Muscle of leg (tissue), 16 donors: ENCODE measurements around the gene PAK5. TPM values are rescaled to one million over a fixed set of nuclear protein-coding genes. Genes with fewer than 3 reads are reported as not detected.

Source experiments
- DNase-seq: peaks from one replicate; pipeline ENCODE4 v3.0.0; 2013
- H3K27ac ChIP-seq: one replicate; pipeline ENCODE4 v1.5.1; 2013; ENCODE audit warnings: mild to moderate bottlenecking, low read length, control low read depth
- H3K27me3 ChIP-seq: one replicate; pipeline ENCODE4 v1.6.1; 2013; ENCODE audit warnings: low read length; ENCODE audit not compliant: control insufficient read depth, insufficient read depth
- H3K36me3 ChIP-seq: one replicate; pipeline ENCODE4 v1.6.1; 2013; ENCODE audit warnings: low read length; ENCODE audit not compliant: control insufficient read depth, insufficient read depth
- H3K4me1 ChIP-seq: one replicate; pipeline ENCODE4 v1.6.1; 2013; ENCODE audit warnings: low read length; ENCODE audit not compliant: control insufficient read depth, insufficient read depth
- H3K4me3 ChIP-seq: one replicate; pipeline ENCODE4 v1.5.1; 2013; ENCODE audit warnings: low read length, control low read depth
- H3K9me3 ChIP-seq: replicated peaks from 2 replicates; pipeline ENCODE4 v1.6.1; 2013; ENCODE audit warnings: low read depth, low read length; ENCODE audit not compliant: control insufficient read depth
- WGBS: methylation state at CpG from one replicate; pipeline ENCODE4 v1.1.5; 2013; ENCODE audit warnings: missing lambda C conversion rate; ENCODE audit not compliant: insufficient coverage; 5-methylcytosine and 5-hydroxymethylcytosine counted together
- long read RNA-seq, 11 donors: transcript quantifications; one replicate each; lab custom pipeline, GENCODE V29; 2026
- polyA plus RNA-seq, 8 donors: library from polyadenylated mRNA; unstranded; fragments of 120-200 nt; gene quantifications; one replicate each; pipeline versions ENCODE4 v1.2.1 to v1.2.3, GENCODE V29; 2013; ENCODE audit warnings: inconsistent platforms in 1 of 8, low replicate concordance in 1 of 8; ENCODE audit not compliant: insufficient read length in 8 of 8, insufficient read depth in 1 of 8
- total RNA-seq: library from RNA; stranded (reverse); fragments of 120-200 nt; gene quantifications from one replicate; pipeline ENCODE4 v1.2.4, GENCODE V29; 2013

The PAK5 gene
- 0.04 TPM for total RNA-seq
- polyA plus RNA-seq: under 1 TPM; 0.07 to 0.24 (median 0.14) TPM
- long read RNA-seq, donor 1: 0 reads
- long read RNA-seq, donor 2: 0 reads
- long read RNA-seq, donor 3: 0 reads
- long read RNA-seq, donor 4: 0 reads
- long read RNA-seq, donor 5: 0 reads
- long read RNA-seq, donor 6: 0 reads
- long read RNA-seq, donor 7, full-length matches to known transcripts: 1 of 1 reads
- long read RNA-seq, donor 7, partial matches to known transcripts: 0 of 1 reads
- long read RNA-seq, donor 7, other reads (novel, unspliced or antisense): 0 of 1 reads
- long read RNA-seq, donor 8: 0 reads
- long read RNA-seq, donor 9: 0 reads
- long read RNA-seq, donor 10: 0 reads
- long read RNA-seq, donor 11: 0 reads

DNA sequence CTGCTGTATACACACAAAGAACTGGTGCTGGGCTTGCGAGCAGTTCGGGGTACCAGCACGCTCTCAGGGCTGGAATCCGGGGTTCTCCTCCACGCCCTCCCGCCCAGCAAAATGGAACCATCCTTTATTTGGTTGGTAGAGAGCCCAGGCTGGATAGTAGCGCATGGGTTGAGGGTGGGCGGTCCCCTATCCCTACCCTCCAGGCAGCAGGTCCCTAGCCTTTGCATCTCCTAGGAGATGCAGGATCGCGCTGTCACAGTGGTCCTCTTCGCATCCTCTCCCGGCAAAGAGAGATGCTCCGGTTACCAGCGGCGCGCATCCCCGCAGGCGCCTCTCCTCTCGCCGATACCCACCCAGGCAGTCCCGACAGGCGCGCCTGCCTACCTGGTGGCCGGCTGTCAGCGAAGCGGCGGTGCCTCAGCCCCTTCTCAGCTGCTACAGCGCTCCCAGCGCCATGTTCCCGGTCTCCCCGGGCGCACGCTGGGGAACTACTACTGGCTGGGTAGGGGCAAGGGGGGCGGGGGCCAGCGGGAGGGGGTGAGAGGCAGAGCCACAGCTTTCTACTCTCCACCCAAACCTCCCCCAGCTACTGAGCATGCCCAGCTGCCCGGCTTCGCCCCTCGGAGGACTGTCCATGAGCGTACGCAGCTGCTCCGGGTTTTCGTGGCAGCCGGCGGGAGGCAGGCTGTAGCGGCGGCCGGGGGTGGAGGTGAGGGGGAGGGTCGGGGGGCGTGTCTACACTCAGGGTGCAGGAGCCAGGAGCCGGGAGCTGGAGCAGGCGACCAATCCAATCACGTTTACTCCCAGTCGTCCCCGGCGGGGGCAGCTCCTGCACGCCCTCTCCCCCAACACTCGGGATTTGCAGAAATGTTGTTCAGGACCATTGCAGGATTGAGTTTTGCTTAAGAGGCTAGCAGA lies at the start of gene PAK5:
Gene PAK5 (minus strand): TSS at position 699 of the 918 bp plus-strand sequence. CDS start 194,748 bp downstream, outside the sequence.
- DNase-seq: peak; percentile 68
- H3K36me3 ChIP-seq: no peaks in the 10 kb centered on the region
- peak within 1 kb of the TSS; percentile 24 for H3K4me3 ChIP-seq
- H3K27me3 ChIP-seq: peaks cover 14% of the 10 kb centered on the region
- H3K27ac ChIP-seq: no peak within 1 kb of the TSS
- no peaks in the 10 kb centered on the region for H3K9me3 ChIP-seq
- WGBS: 1% methylated on average over 12 of the region's 57 CpGs
- peaks cover 7% of the 10 kb centered on the region for H3K4me1 ChIP-seq

DNA sequence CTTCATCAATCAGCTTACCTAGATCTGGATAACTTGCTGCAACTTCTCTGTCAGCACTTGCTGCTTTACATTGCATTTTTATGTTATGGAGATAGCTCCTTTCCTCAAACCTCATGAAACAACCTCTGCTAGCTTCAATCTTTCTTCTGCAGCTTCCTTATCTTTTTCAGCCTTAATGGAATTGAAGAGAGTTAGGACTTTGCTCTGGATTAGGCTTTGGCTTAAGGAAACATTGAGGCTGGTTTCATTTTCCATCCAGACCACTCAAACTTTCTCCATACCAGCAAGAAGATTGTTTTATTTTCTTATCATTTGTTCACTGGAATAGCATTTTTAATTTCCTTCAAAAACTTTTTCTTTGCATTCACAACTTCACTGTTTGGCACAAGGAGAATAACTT lies 48.8 kb upstream of the PAK5 start:
- no peak overlapping the region for H3K4me3 ChIP-seq
- H3K36me3 ChIP-seq: no peaks in the 10 kb centered on the region
- H3K27ac ChIP-seq: no peak overlapping the region
- no peaks in the 10 kb centered on the region for H3K4me1 ChIP-seq
- no peaks in the 10 kb centered on the region for H3K9me3 ChIP-seq
- H3K27me3 ChIP-seq: no peaks in the 10 kb centered on the region
- DNase-seq: no peak

DNA sequence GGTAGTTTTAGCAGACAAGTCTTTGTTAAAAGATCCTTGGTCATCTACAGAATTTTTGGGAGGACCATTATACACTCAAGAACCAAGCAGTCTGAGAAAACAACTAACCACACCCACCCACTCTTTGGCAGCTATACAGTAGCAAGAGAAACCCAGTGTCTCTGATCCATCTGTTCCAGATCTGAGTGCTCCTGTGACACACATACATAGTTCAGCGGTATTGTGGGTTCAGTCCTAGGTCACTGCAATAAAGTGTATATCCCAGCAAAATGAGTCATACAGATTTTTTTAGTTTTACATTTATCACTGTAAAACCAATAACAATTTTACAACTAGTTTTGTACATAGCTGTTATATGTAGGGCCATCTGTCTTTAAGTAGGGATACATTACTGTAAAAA lies 47.4 kb upstream of the PAK5 start:
- H3K27me3 ChIP-seq: no peaks in the 10 kb centered on the region
- H3K27ac ChIP-seq: no peak overlapping the region
- DNase-seq: no peak
- H3K4me1 ChIP-seq: no peaks in the 10 kb centered on the region
- WGBS: no CpG with 5 or more reads among the region's 1 CpG
- H3K9me3 ChIP-seq: no peaks in the 10 kb centered on the region
- no peak overlapping the region for H3K4me3 ChIP-seq
- no peaks in the 10 kb centered on the region for H3K36me3 ChIP-seq

DNA sequence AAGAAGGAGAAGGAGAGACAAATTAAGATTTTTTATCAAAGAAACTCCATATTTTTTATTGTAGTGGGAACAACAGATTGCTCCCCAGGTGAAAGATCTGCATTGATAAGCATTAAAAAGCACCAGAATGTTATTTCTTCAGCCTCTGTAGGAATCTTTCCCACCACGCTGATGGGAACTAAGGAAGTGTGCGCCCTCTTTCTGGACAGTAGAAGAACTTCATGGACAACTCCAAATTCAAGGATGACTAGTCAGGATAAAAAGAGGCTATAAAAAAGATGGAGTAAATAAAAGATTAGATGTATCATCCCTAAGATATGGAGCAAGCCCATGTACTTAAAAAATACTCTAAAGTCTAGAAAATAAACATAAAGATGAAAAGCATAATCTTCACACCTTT lies 45.8 kb upstream of the PAK5 start:
- no peak for DNase-seq
- H3K27ac ChIP-seq: no peak overlapping the region
- H3K9me3 ChIP-seq: no peaks in the 10 kb centered on the region
- no peaks in the 10 kb centered on the region for H3K4me1 ChIP-seq
- no peak overlapping the region for H3K4me3 ChIP-seq
- H3K27me3 ChIP-seq: no peaks in the 10 kb centered on the region
- no CpG with 5 or more reads among the region's 2 CpGs for WGBS
- no peaks in the 10 kb centered on the region for H3K36me3 ChIP-seq

DNA sequence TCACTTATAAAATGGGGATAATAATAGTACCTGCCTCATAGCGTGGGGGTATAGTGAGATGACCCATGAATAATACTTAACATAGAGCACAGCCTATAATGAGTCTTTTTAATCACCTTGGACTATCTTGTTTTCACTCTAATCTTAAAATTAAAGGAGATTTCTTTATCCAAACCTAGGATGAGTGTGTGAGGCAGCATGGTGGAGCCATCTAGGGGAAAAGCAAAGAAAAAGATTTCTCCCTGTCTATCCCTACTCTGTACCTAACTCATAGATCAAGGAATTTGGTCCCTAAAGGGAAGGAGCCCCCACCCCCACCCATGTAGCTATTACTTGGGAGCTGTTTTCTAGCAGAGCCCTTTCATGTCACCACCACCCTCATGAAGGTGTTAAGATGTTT lies 45.2 kb upstream of the PAK5 start:
- Histone ChIP-seq H3K4me3 (no peak overlapping the region), H3K9me3 (no peaks in the 10 kb centered on the region), H3K27ac (no peak overlapping the region), H3K27me3 (no peaks in the 10 kb centered on the region), H3K4me1 (no peaks in the 10 kb centered on the region), H3K36me3 (no peaks in the 10 kb centered on the region)
- DNase-seq: no peak
- WGBS: no CpG with 5 or more reads among the region's 1 CpG

DNA sequence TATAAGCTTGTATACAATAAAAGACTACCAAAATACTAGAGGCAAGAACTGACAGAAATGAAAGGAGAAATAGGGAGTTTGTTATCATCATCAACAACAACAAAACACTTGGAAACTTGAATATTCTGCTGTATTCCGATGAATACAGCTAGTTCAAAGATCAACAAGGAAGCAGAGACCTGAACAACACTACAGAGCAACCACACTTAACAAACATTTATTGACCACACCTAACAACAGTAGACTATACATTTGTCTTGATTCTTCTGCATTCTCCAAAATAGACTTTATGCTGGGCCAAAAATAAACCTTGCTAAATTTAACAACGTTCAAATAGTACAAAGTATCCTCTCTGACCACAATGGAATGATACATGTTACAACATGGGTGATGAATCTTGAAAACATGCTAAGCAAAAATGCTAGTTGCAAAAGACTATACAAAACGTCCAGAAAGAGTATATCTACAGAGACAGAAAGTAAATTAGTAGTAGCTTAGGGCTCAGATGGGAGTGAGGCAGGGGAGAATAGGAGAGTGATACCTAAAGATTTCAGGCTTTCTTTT lies 39.1 kb upstream of the PAK5 start:
- Histone ChIP-seq H3K4me1 (no peaks in the 10 kb centered on the region), H3K36me3 (no peaks in the 10 kb centered on the region), H3K27ac (no peak overlapping the region), H3K4me3 (no peak overlapping the region), H3K27me3 (no peaks in the 10 kb centered on the region), H3K9me3 (no peaks in the 10 kb centered on the region)
- DNase-seq: no peak
- WGBS: 100% methylated on average over 1 of the region's 3 CpGs

DNA sequence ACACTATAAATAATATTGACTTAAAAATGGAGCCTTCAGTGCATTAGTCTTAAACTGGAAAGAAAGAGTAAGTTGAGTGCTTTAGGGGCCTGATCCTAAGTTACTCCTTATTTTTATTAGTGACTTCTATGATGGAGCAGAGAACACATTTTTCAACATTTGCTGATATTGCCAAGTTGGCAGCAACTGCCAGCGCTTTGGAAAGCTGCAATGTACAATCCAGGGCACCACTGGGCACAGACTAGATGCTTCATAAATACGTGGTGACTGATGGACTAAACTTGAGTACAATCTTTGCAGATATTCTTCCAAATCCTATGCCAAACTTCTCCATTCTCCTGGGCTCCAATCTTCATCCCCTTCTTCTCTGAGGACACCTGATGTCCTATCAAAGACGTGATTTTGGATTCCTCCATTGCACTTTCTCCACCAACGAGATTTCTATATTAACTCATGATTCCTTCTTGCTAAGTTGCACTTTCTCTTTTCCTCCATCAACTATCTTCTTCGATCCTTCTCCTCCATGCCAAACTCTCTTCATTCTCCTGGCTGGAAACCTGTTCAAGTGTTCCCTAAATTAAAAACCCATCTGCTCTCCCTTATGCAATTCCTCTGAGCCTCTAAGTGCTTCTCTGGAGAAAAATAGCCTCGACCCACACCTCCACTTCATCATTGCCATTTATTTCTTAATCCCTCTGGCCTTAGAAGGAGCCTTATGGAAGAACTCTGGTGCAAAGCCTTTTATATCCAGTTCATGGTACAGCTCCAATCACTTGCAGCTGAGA lies 28.5 kb upstream of the PAK5 start:
- Histone ChIP-seq H3K4me1 (no peaks in the 10 kb centered on the region), H3K4me3 (no peak overlapping the region), H3K27me3 (no peaks in the 10 kb centered on the region), H3K27ac (no peak overlapping the region), H3K36me3 (no peaks in the 10 kb centered on the region), H3K9me3 (no peaks in the 10 kb centered on the region)
- 70% methylated on average over 6 of the region's 6 CpGs for WGBS
- DNase-seq: no peak

DNA sequence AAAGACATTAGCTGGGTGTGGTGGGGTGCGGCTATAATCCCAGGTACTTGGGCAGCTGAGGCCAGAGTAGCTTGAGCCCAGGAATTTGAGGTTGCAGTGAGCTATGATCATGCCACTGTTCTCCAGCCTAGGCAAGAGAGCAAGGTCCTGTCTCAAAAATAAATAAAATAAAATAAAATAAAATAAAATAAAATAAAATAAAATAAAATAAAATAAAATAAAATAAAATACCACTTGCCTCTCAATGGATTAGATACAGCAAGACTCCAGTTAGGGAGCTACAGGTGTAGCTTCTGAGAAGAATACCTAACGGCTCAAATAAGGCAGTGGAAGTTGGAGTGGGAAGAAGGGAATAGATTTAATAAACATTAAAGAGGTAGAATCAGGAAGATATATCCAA lies 13.7 kb upstream of the PAK5 start:
- Histone ChIP-seq H3K27ac (no peak overlapping the region), H3K4me3 (no peak overlapping the region), H3K9me3 (no peaks in the 10 kb centered on the region), H3K36me3 (no peaks in the 10 kb centered on the region), H3K4me1 (no peaks in the 10 kb centered on the region), H3K27me3 (no peaks in the 10 kb centered on the region)
- 96% methylated on average over 2 of the region's 2 CpGs for WGBS
- DNase-seq: no peak

DNA sequence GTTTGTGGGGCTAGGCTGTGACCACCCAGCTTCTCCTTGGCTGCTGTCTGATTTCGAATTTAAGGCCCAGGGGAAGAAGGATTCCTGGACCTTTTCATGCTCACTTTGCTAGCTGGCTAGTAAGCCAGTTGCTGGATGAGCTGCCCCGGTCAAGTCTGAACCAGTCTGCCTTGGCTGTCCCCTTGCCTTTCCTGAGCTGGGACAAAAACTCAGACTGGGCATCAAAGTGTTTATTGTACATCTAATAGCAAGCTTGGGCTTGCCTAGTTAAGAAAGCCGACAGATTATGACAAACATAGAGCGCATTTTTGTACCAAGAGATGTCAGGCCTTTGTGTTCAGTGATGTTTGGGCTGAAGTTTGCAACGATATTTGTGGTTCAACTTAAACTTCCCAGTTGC lies 750 bp upstream of the PAK5 start:
- DNase-seq: no peak
- Histone ChIP-seq H3K27me3 (peaks cover 14% of the 10 kb centered on the region), H3K27ac (no peak overlapping the region), H3K36me3 (no peaks in the 10 kb centered on the region), H3K4me3 (no peak overlapping the region), H3K9me3 (no peaks in the 10 kb centered on the region), H3K4me1 (peaks cover 7% of the 10 kb centered on the region)
- 70% methylated on average over 2 of the region's 5 CpGs for WGBS
